ENCODE data around the gene MYT1. TPM values are rescaled to one million over a fixed set of nuclear protein-coding genes. Genes with fewer than 3 reads are reported as not detected.
"Not testable (repeated sequence)": the region's sequence is repeated elsewhere in the genome, so short reads cannot be mapped to it uniquely, and the experiment has no call there.

Gene MYT1
- total RNA-seq, 1 donor from 2014 or later = 0.12 TPM

- Histone ChIP-seq H3K27me3 (peaks cover 6% of the 10 kb centered on the region), H3K9me3 (no peaks in the 10 kb centered on the region), H3K4me1 (no peaks in the 10 kb centered on the region), H3K4me3 (no peak overlapping the region), H3K36me3 (no peaks in the 10 kb centered on the region), H3K27ac (no peak overlapping the region)
- no peak for ATAC-seq
- TF ChIP-seq, protein P1, sequence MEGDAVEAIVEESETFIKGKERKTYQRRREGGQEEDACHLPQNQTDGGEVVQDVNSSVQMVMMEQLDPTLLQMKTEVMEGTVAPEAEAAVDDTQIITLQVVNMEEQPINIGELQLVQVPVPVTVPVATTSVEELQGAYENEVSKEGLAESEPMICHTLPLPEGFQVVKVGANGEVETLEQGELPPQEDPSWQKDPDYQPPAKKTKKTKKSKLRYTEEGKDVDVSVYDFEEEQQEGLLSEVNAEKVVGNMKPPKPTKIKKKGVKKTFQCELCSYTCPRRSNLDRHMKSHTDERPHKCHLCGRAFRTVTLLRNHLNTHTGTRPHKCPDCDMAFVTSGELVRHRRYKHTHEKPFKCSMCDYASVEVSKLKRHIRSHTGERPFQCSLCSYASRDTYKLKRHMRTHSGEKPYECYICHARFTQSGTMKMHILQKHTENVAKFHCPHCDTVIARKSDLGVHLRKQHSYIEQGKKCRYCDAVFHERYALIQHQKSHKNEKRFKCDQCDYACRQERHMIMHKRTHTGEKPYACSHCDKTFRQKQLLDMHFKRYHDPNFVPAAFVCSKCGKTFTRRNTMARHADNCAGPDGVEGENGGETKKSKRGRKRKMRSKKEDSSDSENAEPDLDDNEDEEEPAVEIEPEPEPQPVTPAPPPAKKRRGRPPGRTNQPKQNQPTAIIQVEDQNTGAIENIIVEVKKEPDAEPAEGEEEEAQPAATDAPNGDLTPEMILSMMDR (IDR thresholded peaks at IDR 0.05) = no peak
- no peak for DNase-seq
- intact Hi-C loops (cut with DNase I) = no loop called here
Observed at GRCh38 chr20:64185276-64185900, 21.1 kb downstream of the MYT1 start.

- Histone ChIP-seq H3K9me3 (no peaks in the 10 kb centered on the region), H3K4me1 (no peaks in the 10 kb centered on the region), H3K27me3 (peaks cover 6% of the 10 kb centered on the region), H3K4me3 (no peak overlapping the region), H3K27ac (no peak overlapping the region), H3K36me3 (no peaks in the 10 kb centered on the region)
- TF ChIP-seq, protein P1 (IDR thresholded peaks at IDR 0.05) = no peak
- ATAC-seq (no peak), DNase-seq (no peak)
- intact Hi-C loops (cut with DNase I) = no loop called here
Observed at GRCh38 chr20:64186071-64186598, 21.9 kb downstream of the MYT1 start.

- ATAC-seq; intact Hi-C loops (cut with DNase I): not testable (repeated sequence)
Observed at GRCh38 chr20:64187213-64187612, 23.0 kb downstream of the MYT1 start.

DNA sequence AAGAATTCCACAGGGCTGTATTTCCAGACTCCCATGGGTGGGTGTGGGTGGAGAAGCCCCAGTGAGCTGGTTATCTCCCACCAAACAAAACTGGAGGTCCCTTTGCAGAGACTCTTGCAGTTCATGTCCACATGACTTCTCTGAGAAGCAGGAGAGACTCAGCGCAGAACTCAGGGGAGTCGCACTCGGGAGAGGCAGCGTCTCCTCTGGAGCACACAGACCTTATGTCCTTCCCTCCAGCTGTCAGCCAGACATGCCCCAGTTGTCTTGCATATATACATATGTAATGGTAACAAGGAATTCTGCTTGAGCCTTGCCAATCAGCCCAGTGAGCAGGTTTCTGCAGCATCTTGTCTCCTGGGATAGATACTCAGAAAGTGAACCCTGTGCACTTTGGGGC lies 23.8 kb downstream of the MYT1 start:
- ATAC-seq = no peak
- H3K27ac ChIP-seq = no peak overlapping the region
- DNase-seq = no peak
- no peaks in the 10 kb centered on the region for H3K36me3 ChIP-seq
- H3K4me3 ChIP-seq = no peak overlapping the region
- peaks cover 6% of the 10 kb centered on the region for H3K27me3 ChIP-seq
- no peaks in the 10 kb centered on the region for H3K9me3 ChIP-seq
- intact Hi-C loops (cut with DNase I) = no loop called here
- TF ChIP-seq, protein P1 (IDR thresholded peaks at IDR 0.05) = no peak
- no peaks in the 10 kb centered on the region for H3K4me1 ChIP-seq

More at GRCh38 chr20:64187213-64187612, 23.0 kb downstream of the MYT1 start:
- not testable (repeated sequence) for H3K4me1 ChIP-seq, H3K9me3 ChIP-seq, H3K36me3 ChIP-seq, H3K4me3 ChIP-seq, DNase-seq, H3K27ac ChIP-seq, H3K27me3 ChIP-seq

DNA sequence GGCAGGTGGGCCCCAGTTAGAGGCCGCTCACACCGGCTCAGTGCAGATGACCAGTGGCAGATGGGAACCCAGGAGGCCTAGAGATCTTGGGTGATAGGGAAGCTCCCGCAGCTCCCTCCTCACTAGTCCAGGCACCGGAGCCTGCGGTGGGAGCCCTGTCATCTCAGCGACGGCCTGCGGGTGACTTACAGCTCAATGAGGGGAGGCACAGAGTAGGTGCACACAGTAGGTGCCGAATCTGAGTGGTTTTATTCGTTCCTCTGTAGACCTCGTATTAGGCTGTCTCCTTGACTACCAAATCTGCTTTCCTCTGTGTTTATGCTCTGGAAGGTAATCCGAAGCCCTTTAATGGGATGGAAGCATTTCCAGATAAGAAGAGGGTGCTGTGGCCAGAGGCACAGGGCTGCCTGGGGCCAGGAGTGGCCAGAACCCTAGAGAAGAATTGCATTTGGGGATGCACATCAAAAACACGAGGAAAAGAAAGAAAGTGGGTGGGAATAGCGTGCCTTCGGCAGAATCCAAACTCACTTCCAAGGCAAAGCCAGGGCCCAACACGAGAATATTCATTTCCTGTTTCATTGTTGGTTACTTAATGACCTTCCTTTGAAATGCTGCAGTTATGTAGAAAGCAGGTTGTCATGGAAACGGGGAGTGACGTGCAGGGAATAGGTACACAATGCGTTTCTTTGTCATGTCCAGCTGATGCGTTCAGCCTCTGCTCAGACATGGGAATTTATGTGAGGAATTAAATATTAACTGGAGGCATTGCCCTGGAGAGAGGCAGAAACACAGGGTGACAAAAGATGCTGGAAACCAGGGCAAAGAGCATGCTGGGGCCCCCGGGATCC lies 24.7 kb downstream of the MYT1 start:
- Histone ChIP-seq H3K27ac (no peak overlapping the region), H3K4me1 (no peaks in the 10 kb centered on the region), H3K27me3 (peaks cover 6% of the 10 kb centered on the region), H3K4me3 (no peak overlapping the region), H3K9me3 (no peaks in the 10 kb centered on the region), H3K36me3 (no peaks in the 10 kb centered on the region)
- ATAC-seq = no peak
- DNase-seq = no peak
- TF ChIP-seq, protein P1 (IDR thresholded peaks at IDR 0.05) = no peak
- intact Hi-C loops (cut with DNase I) = no loop called here

- H3K4me3 ChIP-seq = no peak overlapping the region
- no peaks in the 10 kb centered on the region for H3K9me3 ChIP-seq
- H3K4me1 ChIP-seq = no peaks in the 10 kb centered on the region
- TF ChIP-seq, protein P1 (IDR thresholded peaks at IDR 0.05) = no peak
- no peaks in the 10 kb centered on the region for H3K36me3 ChIP-seq
- H3K27me3 ChIP-seq = peaks cover 4% of the 10 kb centered on the region
- DNase-seq (no peak), ATAC-seq (no peak)
- intact Hi-C loops (cut with DNase I) = no loop called here
- no peak overlapping the region for H3K27ac ChIP-seq
Observed at GRCh38 chr20:64189530-64189966, 25.3 kb downstream of the MYT1 start.
